M059J (cell line): ENCODE measurements around the gene CDK18. TPM values are rescaled to one million over a fixed set of nuclear protein-coding genes. Genes with fewer than 3 reads are reported as not detected.
A peak's percentile ranks its signal among the peaks of the same experiment; 100 is the strongest.
"Not testable (repeated sequence)": the region's sequence is repeated elsewhere in the genome, so short reads cannot be mapped to it uniquely, and the experiment has no call there.

Experiments
- DNase-seq: peaks from one replicate; pipeline ENCODE4 v3.0.0-alpha.2; 2012; ENCODE audit warnings: low read depth
- total RNA-seq: library from RNA; depleted of rRNA; stranded (reverse); fragments of >200 nt; shearing (Covaris generic); gene quantifications from 2 replicates; pipeline ENCODE4 v1.2.3, GENCODE V29; 2014

Gene CDK18
- total RNA-seq, 1 experiment from 2014 or later, result 1.2 TPM

DNA sequence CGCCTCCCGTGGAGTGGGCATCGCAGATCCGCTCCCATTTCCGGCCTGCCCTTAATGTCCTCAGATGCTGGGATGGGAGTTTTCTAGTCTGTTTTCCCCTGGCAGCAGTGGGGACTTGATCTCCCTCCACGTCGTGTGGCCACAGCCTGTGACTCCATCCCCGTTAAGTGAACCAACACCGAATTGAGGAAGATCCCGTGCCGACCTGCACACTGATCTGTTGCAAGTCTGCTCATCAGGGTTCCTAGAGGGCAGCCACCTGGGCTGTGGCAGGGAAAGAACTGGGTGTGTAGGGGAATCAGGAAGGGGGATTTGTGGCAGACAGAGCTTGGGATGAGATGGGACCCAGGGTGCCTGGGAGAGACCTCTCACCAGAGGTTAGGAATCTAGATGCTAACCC lies 23.3 kb upstream of the CDK18 start:
- DNase-seq, result no peak

DNA sequence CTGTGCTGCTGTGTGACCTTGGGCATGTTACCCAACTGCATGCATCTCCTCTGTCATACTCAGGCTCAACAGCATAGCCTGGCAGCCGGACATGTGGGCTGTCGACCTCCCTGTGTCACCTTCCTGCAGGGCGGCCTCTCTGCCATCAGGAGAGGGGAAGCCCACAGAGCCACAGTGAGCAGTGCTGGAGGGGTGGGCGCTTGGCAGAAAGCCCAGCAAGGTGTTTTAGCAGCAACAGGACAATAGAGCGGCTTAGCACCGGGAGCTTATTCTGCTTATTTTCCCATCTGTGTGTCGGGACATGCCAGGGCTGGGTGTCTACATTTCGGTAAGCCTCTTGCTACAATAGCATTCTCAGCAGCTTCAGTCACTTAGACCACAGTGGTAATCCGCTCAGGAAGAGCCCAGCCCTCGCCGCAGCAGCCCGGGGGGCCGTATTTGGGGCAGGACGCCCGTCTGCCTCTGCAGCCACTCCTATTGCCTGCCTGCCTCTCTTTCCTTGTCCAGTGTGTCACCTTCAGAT lies 22.8 kb upstream of the CDK18 start:
- no peak for DNase-seq

- not testable (repeated sequence) for DNase-seq
Measured at GRCh38 chr1:205482587-205482986, 21.9 kb upstream of the CDK18 start.

- no peak for DNase-seq
Measured at GRCh38 chr1:205483372-205483771, 21.1 kb upstream of the CDK18 start.

DNA sequence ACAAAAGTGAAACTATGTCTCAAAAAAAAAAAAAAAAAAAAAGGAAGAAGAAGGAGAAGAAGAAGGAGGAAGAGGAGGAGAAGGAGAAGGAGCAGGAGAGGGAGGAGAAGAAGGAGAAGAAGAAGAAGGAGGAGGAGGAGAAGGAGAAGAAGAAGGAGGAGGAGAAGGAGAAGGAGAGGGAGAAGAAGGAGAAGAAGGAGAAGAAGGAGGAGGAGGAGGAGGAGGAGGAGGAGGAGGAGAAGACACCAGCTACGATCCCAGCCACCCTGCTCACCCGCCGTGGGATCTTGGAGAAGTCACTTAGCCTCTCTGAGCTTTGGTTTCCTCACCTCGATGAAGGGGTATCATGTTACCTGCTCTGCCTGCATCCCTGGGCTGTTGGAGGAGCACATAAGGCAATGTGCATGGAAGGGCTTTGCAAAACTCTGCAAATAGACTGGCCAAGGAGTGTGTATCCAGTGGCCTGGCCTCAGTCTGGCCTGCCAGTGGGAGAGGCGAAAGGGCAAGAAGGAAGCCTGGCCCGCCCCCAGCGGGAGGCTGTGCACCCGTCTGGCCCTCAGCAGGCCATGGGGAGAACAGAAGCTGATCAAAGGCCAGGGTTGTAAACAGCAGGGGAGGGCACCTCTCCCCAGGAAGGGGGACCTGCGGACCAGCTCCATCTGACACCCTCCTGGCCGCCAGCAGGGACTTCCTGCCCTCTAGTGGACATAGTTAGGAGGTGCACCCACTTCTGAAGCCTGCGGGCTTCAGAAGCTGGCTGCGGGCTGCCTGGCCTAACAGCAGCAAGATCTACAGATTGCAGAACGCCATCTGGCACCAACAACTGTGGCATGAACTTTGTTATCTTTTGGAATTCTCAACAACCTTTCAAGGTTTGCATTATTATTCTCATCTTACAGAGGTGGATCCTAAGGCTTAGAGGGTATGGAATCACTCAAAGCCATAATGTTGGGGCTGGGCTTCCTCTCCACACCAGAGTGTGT lies 19.2 kb upstream of the CDK18 start:
- DNase-seq, result peak; percentile 67

- DNase-seq, result no peak
Measured at GRCh38 chr1:205486258-205486657, 18.2 kb upstream of the CDK18 start.

- DNase-seq, result peak; percentile 62
Measured at GRCh38 chr1:205488074-205488723, 16.3 kb upstream of the CDK18 start.

DNA sequence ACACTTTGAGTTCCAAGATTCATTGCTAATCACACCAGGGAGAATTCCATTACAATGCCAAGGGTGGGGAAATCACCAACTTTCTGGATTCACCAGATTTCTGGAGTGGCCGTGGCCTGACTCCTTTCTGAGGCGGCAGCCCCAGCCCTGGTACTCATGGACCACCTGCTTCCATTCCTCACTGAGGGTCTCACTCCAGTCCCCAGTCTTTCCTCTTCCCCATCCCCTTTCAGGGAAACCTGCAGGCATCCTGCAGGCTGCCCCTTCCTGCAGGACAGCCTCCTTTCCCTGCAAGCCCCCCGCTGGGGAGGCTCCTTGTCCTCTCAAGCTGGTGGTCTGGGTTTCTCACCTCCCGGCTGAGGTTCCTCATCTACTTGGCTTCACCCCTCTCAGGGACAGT lies 12.7 kb upstream of the CDK18 start:
- no peak for DNase-seq

DNA sequence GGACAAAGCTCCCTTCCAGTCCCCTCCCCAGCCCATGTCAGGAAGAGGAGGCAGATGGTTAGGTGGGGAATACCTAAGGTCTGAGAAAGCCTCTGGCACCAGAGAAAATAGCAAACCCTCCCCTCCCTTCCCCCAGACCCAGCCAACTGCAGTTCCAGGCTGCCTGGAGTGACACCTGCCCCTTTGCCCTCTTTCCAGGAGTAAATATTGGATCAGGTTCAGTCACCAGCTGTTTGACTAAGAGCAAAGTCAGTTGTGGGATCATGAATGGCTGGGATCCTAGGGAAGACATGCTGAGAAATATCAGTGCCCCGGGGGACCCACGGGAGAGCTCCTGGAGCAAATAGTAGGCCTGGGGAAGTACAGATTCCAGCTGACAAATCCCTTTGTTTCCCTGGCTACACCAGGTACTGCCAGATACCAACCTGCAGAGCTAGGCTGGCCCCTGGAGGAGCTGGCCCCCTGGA lies 12.2 kb upstream of the CDK18 start:
- no peak for DNase-seq

DNA sequence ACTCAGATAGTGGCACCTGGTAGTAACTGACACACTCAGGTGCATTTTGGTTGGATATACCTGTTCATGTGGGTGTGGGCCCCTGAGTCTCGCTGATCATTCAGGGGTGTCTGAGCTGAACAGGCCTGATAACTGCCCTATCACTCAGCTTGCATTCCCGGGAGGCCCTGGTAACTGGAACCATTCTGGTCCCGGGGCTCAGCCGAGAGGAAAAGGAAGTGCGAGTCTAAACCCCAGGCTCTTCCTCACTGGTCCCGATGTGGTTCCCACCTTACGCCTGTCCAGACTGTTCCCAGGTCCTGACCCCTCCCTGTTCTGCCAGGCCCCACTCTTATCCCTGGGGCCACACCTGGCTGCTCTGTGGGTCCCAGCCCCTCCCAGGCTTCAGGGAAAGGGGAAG lies 11.7 kb upstream of the CDK18 start:
- no peak for DNase-seq

GRCh38 chr1:205493241-205494085 lies 11.0 kb upstream of the CDK18 start:
- DNase-seq, result peak; percentile 86

DNA sequence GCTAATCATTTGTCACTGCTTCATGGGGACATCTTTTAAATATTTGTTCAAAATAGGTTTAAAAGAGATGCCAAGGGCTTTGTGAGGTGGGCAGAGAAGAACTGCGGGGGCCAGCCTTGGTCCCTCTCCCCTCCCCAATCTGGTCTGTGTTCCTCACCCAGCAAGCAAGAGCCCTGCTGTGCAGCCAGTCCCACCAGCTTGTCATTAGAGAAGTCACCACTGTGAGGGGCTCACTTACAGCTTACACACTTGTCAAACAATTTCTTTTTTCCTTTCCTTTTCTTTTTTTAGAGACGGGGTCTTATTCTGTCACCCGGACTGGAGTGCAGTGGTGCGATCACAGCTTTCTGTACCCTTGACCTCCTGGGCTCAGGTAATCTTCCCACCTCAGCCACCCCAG lies 10.4 kb upstream of the CDK18 start:
- DNase-seq, result no peak

- DNase-seq, result no peak
Measured at GRCh38 chr1:205495237-205495823, 9.1 kb upstream of the CDK18 start.

DNA sequence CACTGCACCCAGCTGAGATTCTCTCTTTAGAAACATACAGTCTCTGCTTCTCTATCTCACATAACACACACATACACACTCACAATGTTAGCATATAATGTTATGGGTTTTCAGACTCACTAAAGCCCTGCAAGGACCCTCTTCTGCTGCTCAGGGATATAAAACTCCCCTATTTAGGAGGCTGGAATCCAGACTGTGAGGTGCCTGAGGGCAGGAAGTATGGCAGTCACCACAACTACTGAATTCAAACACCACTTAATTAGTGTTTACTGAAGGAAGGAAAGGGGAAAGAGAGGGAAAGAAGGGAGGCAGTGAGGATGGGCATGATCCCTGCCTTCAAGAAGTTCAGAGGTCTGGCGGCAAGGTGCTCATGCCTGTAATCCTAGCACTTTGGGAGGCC lies 7.8 kb upstream of the CDK18 start:
- peak; percentile 15 for DNase-seq

GRCh38 chr1:205497351-205497750 lies 7.1 kb upstream of the CDK18 start:
- DNase-seq, result no peak

DNA sequence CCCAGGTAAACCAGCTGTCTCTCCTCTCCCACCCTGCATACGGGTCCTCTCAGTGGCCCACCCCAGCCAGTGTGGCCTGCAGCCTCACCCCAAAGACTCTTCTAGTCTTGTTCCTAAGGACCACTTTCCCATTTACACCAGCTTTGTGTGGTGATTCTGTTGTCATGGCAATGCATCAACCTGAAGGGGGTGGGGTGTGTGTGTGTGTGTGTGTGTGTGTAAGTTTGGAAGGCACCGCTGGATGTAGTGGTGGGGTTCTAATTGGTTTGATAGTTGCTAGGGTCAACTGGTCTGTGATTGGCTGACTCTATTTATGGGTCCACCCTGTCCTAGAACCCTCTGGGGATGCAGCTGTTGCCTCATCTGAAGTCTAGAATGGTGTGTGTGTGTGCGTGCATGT lies 4.7 kb upstream of the CDK18 start:
- no peak for DNase-seq

GRCh38 chr1:205500240-205501233 lies 3.9 kb upstream of the CDK18 start:
- DNase-seq, result peak; percentile 59

- DNase-seq, result no peak
Measured at GRCh38 chr1:205502111-205502810, 2.2 kb upstream of the CDK18 start.

GRCh38 chr1:205502992-205503391 lies 1.5 kb upstream of the CDK18 start:
- DNase-seq, result no peak
